ENCODE results near the gene RASA4.
"Not testable (repeated sequence)": the region's sequence is repeated elsewhere in the genome, so short reads cannot be mapped to it uniquely, and the experiment has no call there.

RASA4 gene

DNA sequence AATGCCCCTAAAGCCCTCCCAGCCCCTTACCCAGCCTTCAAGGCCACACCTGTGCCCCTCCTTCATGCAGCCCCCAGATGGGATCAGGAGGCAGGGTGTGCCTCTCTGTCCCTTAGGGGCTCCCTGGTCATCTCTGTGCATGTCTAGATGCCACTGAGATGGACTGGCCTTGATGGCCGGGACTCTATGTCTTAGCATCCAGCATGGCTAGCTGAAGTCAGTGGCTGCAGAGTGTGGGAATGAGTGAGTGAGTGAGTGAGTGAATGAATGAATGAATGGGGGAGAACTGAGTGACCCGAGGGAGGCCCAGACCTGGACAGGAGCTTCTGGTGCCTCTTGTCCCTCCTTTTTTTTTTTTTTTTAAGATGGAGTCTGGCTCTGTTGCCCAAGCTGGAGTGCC lies 84.4 kb downstream of the RASA4 start:
- not testable (repeated sequence) for H3K27ac Mint-ChIP-seq, H3K4me3 Mint-ChIP-seq, ATAC-seq, H3K4me1 Mint-ChIP-seq, DNase-seq, H3K27me3 Mint-ChIP-seq, H3K9me3 Mint-ChIP-seq

DNA sequence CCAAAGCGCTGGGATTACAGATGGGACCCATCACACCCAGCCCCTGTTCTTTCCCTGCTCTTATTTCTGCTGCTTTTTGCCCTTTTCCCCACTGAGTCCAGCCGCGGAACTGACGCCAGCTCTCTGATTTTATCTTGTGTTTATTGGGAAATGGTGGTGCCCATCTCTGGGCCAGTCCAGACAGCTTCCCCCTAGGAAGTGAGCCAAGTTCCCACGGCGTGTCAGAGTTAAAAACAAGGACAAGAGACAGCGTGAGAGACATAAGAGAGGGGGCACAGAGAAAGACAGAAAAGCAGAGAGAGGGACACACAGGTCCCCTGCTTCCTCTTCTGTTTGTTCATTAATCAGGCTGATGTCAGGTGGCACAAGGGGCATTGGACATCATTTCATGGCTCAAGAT lies 85.0 kb downstream of the RASA4 start:
- ATAC-seq, H3K27ac Mint-ChIP-seq, H3K27me3 Mint-ChIP-seq, H3K4me3 Mint-ChIP-seq, H3K9me3 Mint-ChIP-seq, H3K4me1 Mint-ChIP-seq, DNase-seq: not testable (repeated sequence)

DNA sequence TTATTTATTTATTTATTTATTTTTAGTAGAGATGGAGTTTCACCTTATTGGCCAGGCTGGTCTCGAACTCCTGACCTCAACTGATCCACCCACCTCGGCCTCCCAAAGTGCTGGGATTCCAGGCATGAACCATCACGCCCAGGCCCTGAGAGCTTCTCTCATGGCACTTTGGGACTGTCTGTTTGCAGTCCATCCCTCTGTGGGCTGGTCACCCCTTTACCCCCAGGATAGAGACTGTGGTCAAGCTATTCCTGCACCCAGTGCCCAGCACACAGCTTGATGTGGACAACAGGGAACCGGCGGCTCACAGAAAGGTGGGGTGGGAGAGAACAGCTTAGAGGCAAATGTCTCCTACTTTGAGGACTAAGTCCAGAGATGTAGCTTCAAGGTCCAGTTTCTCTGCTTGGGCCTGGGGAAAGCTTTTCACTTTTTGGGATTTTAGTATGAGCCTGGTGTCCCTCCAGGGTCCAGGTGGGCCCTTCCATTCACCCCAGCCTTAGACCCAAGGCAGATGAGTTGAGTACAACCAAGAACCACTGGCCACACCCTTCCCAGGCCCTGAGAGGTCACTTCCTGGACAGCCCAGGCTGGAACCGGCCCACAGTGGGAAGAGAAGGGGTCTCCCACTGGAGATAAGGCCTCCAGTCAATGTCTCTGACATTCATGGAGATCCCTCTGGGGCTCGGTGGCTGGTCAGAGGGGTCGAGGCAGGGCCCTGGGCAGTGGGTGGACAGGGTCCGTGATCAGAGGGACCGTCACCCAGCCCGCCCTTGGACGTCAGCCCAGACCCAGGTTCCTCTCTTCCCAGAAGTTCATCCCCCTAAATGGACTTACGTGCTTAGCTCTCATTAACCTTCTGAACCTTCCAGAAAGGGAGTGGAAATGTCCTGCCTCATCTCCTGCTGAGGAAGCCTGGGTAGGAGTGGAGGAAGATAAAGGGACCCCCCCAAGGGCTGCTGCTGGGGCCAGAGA lies 88.4 kb downstream of the RASA4 start:
- not testable (repeated sequence) for H3K4me1 Mint-ChIP-seq, H3K27ac Mint-ChIP-seq

DNA sequence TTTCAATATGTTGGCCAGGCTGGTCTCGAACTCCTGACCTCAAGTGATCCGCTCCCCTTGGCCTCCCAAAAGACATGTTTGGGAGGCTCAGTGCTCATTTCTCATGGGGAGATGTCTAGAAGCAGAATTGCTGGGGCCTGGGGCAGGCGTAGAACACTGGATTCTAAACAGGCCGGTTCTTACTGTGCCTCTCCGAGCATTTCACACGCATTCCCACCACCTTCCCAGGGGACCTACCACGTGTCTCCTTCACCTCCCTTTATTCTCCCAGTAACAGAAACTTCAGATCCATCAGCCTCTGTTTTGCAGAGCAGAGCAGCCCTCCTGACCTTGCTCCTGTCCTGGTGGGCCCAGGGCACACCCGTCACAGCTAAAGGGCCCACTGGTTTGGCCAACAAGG lies 89.4 kb downstream of the RASA4 start:
- not testable (repeated sequence) for H3K27ac Mint-ChIP-seq, H3K4me1 Mint-ChIP-seq, H3K27me3 Mint-ChIP-seq, H3K9me3 Mint-ChIP-seq, H3K4me3 Mint-ChIP-seq, ATAC-seq
- DNase-seq: peak in 1 of 2 donors; percentile 8

More for the DNA sequence above, 88.4 kb downstream of the RASA4 start:
- not testable (repeated sequence) for H3K27me3 Mint-ChIP-seq, H3K4me3 Mint-ChIP-seq, H3K9me3 Mint-ChIP-seq
- peak in 1 of 2 donors; percentile 8 for DNase-seq
- ATAC-seq: peak; percentile 1

DNA sequence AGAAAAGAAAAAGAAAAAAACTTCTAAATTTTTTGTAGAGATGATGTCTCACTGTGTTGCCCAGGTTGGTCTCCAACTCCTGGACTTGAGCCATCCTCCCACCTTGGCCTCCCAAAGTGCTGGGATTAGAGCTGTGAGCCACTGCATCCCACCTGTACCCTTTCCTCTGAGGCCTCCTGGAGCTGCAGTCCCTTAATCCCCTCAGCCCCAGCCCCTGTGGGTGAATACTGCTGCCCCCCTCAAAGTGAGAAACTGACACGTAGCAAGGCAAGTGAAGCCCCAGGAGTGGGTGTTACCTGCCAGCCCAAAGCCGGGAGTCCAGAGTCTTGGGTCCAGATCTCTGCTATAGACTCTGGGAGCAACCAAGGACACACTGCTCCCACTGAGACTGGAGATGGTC lies 91.8 kb downstream of the RASA4 start:
- H3K9me3 Mint-ChIP-seq, H3K27ac Mint-ChIP-seq, H3K4me1 Mint-ChIP-seq, H3K4me3 Mint-ChIP-seq, H3K27me3 Mint-ChIP-seq: not testable (repeated sequence)
- ATAC-seq (peak; percentile 6), DNase-seq (peak in 1 of 2 donors; percentile 13)
